OCI-LY7 (cell line): Measurements from ENCODE around the gene MAP3K2. TPM values are rescaled to one million over a fixed set of nuclear protein-coding genes. Genes with fewer than 3 reads are reported as not detected.

Source experiments
- BruUV-seq: library from RNA; stranded (reverse); fragments of 400-500 nt; replicated peaks from 2 replicates; lab custom pipeline; 2021; lab: Mats Ljungman, UMichigan
- CTCF ChIA-PET: fragments of 300-600 bp; sonication (Branson Sonifier 250); formaldehyde crosslinking; loops from one replicate; lab custom pipeline; 2022; ENCODE audit warnings: antibody characterized with exemption; ENCODE audit not compliant: unreplicated experiment; lab: Charles Lee
- POLR2A ChIA-PET: fragments of 300-600 bp; sonication (Branson Sonifier 250); formaldehyde crosslinking; loops from one replicate; lab custom pipeline; 2022; ENCODE audit warnings: antibody characterized with exemption; lab: Charles Lee
- DNase-seq: peaks from one replicate; pipeline ENCODE4 v3.0.0-alpha.2; 2015; ENCODE audit warnings: low spot score
- H2AFZ ChIP-seq: fragments of 200-600 bp; sonication (generic), shearing (Covaris generic); 2 replicates; pipeline ENCODE4 v1.6.1; 2014; ENCODE audit warnings: mild to moderate bottlenecking, antibody characterized with exemption, low read length, moderate library complexity
- H3K27ac ChIP-seq: fragments of 200-600 bp; sonication (generic); 2 replicates; pipeline ENCODE4 v1.5.1; 2014; ENCODE audit warnings: mixed run types, low read depth, mild to moderate bottlenecking, moderate library complexity, low read length, inconsistent platforms; ENCODE audit not compliant: poor library complexity, severe bottlenecking
- H3K36me3 ChIP-seq: fragments of 200-600 bp; sonication (generic); 2 replicates; pipeline ENCODE4 v1.6.1; 2014; ENCODE audit warnings: mild to moderate bottlenecking, antibody characterized with exemption, low read length, moderate library complexity, mixed read lengths; ENCODE audit not compliant: insufficient read depth
- H3K4me1 ChIP-seq: fragments of 200-600 bp; sonication (generic); 2 replicates; pipeline ENCODE4 v1.5.1; 2014; ENCODE audit warnings: mild to moderate bottlenecking, low read length; ENCODE audit not compliant: insufficient read depth, poor library complexity, severe bottlenecking
- H3K4me2 ChIP-seq: fragments of 200-600 bp; sonication (generic); 2 replicates; pipeline ENCODE4 v1.6.1; 2014; ENCODE audit warnings: mild to moderate bottlenecking, low read length
- H3K4me3 ChIP-seq: fragments of 200-600 bp; sonication (generic); 2 replicates; pipeline ENCODE4 v1.5.1; 2014; ENCODE audit warnings: mild to moderate bottlenecking, low read depth, low read length; ENCODE audit not compliant: poor library complexity, severe bottlenecking
- H3K79me2 ChIP-seq: fragments of 200-600 bp; sonication (generic); 2 replicates; pipeline ENCODE4 v1.6.1; 2016; ENCODE audit warnings: low read depth, mild to moderate bottlenecking, low read length, moderate library complexity, mixed read lengths; ENCODE audit not compliant: insufficient read depth
- H3K9me2 ChIP-seq: fragments of 200-600 bp; sonication (generic); 2 replicates; pipeline ENCODE4 v1.6.1; 2016; ENCODE audit warnings: mild to moderate bottlenecking, low read length, mixed read lengths; ENCODE audit not compliant: insufficient read depth
- H3K9me3 ChIP-seq: fragments of 200-600 bp; sonication (generic); 2 replicates; pipeline ENCODE4 v1.6.1; 2014; ENCODE audit warnings: mild to moderate bottlenecking, mixed run types, low read length, mixed read lengths
- H4K20me1 ChIP-seq: fragments of 200-600 bp; sonication (generic); 2 replicates; pipeline ENCODE4 v1.6.1; 2014; ENCODE audit warnings: mild to moderate bottlenecking, antibody characterized with exemption, low read length, moderate library complexity, mixed read lengths; ENCODE audit not compliant: insufficient read depth
- CTCF ChIP-seq: fragments of 200-600 bp; sonication (generic); conservative IDR thresholded peaks from 2 replicates; pipeline ENCODE4 v1.5.1; 2014; ENCODE audit warnings: mild to moderate bottlenecking, antibody characterized with exemption, low read length, moderate library complexity, mixed read lengths
- EZH2phosphoT487 ChIP-seq: fragments of 200-600 bp; sonication (generic); IDR thresholded peaks from 2 replicates; pipeline ENCODE4 v1.6.1; 2018; ENCODE audit warnings: low read depth, borderline replicate concordance, mild to moderate bottlenecking, mixed run types, antibody characterized with exemption, low read length, moderate library complexity, mixed read lengths
- intact Hi-C: fragments of 100-400 bp; cut with micrococcal nuclease; formaldehyde crosslinking; loops from one replicate; pipeline ENCODE4 v1.10.0; 2022; ENCODE audit not compliant: unreplicated experiment
- total RNA-seq, 2 experiments: library from RNA; depleted of rRNA in 1 of 2; stranded (reverse); fragments of >200 nt in 1 of 2; shearing (Covaris generic) in 1 of 2; gene quantifications; 2 replicates each; pipeline ENCODE4 v1.2.3, GENCODE V29; 2014 to 2022

Gene MAP3K2
- total RNA-seq, 2 experiments from 2014 or later, result 33.2 to 52.5 TPM

GRCh38 chr2:127392133-127392827 lies 4.5 kb upstream of the MAP3K2 start:
- intact Hi-C loops, result no loop called here
- Histone ChIP-seq H3K36me3 (peaks cover 39% of the 10 kb centered on the region), H4K20me1 (no peaks in the 10 kb centered on the region), H3K4me3 (peak overlapping the region; percentile 16), H3K4me2 (peak overlapping the region; percentile 100), H3K79me2 (peaks cover 16% of the 10 kb centered on the region; the same call in 1 of the 2 replicates), H3K9me2 (no peaks in the 10 kb centered on the region), H3K27ac (peak overlapping the region; percentile 98), H3K9me3 (peaks cover 10% of the 10 kb centered on the region), H3K4me1 (peaks cover 49% of the 10 kb centered on the region), H2AFZ (no peak overlapping the region; the same call in 1 of the 2 replicates)
- no peak for TF ChIP-seq CTCF
- no peak for TF ChIP-seq EZH2phosphoT487
- ChIA-PET POLR2A (no interaction called here), CTCF (interaction anchor here (0.9 kb wide), 1 partner anchor 1363 kb away, joined by 3 read pairs; no protein-coding TSS in a partner anchor)
- no peak for DNase-seq
- BruUV-seq, result no TSS peak

GRCh38 chr2:127389778-127390435 lies 2.1 kb upstream of the MAP3K2 start:
- Histone ChIP-seq H3K36me3 (peaks cover 39% of the 10 kb centered on the region), H3K4me2 (peak overlapping the region; percentile 100), H3K4me3 (peak overlapping the region; percentile 95), H3K4me1 (peaks cover 65% of the 10 kb centered on the region), H3K79me2 (peaks cover 38% of the 10 kb centered on the region), H3K9me2 (no peaks in the 10 kb centered on the region), H3K9me3 (peaks cover 10% of the 10 kb centered on the region), H2AFZ (no peak overlapping the region; the same call in 1 of the 2 replicates), H3K27ac (peak overlapping the region; percentile 98), H4K20me1 (peaks cover 13% of the 10 kb centered on the region)
- peak; percentile 87 for DNase-seq
- BruUV-seq, result no TSS peak
- CTCF ChIA-PET, result interaction anchor here (1.4 kb wide), 1 partner anchor 26 kb away, joined by 5 read pairs; no protein-coding TSS in a partner anchor
- intact Hi-C loops, result loop anchor here (2.0 to 10.0 kb wide), 5 partner anchors 27 to 733 kb away; partner anchors contain the start of genes GYPC and IWS1
- POLR2A ChIA-PET, result interaction anchor here (1.1 to 3.1 kb wide), 6 partner anchors 9 to 48 kb away, joined by 3 to 13 read pairs (median 7); no protein-coding TSS in a partner anchor
- TF ChIP-seq EZH2phosphoT487 (no peak), CTCF (no peak)
